Uterus (tissue), 2 donors: ENCODE data around the gene TSKU.

ENCODE experiments used
- POLR2A ChIP-seq, 2 donors: fragments of 450-650 bp; IDR thresholded peaks; one replicate each; pipeline ENCODE4 v1.6.1; 2016; ENCODE audit warnings: antibody characterized with exemption in 2 of 2, mild to moderate bottlenecking in 1 of 2, moderate library complexity in 1 of 2
- TF ChIP-seq, protein P1 (sequence below), 4 experiments: fragments of 200-600 bp in 2 of 4; fragments of 450-650 bp in 2 of 4; sonication (generic) in 2 of 4; IDR thresholded peaks; one replicate each; pipeline ENCODE4 v1.5.1; 2016 to 2019; ENCODE audit warnings: antibody characterized with exemption in 4 of 4, mild to moderate bottlenecking in 2 of 4, moderate library complexity in 1 of 4

DNA sequence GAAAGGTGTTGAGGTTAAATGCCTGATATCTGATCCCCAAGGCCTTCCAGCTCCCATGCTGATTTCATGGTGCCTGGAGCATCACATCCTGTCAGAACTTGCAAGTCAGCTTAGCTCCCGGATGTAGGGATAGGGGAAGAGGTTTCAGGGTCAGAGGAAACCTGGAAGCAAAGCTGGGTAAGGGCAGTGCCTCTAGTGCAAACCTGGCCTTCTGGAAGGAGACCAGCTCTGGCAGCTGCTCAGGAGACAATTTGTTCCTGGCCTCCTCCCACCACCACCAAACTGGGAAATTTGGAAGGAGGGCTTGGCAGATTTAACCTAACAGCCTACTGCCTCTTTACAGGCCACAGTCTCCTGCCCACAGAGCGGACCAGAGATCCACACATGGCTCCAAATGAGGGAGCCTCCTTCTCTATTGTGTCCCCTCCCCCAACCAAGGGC is 9.2 kb upstream of the TSKU start:
- TF ChIP-seq, protein P1, sequence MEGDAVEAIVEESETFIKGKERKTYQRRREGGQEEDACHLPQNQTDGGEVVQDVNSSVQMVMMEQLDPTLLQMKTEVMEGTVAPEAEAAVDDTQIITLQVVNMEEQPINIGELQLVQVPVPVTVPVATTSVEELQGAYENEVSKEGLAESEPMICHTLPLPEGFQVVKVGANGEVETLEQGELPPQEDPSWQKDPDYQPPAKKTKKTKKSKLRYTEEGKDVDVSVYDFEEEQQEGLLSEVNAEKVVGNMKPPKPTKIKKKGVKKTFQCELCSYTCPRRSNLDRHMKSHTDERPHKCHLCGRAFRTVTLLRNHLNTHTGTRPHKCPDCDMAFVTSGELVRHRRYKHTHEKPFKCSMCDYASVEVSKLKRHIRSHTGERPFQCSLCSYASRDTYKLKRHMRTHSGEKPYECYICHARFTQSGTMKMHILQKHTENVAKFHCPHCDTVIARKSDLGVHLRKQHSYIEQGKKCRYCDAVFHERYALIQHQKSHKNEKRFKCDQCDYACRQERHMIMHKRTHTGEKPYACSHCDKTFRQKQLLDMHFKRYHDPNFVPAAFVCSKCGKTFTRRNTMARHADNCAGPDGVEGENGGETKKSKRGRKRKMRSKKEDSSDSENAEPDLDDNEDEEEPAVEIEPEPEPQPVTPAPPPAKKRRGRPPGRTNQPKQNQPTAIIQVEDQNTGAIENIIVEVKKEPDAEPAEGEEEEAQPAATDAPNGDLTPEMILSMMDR (IDR thresholded peaks at IDR 0.05): no peak
- no peak for TF ChIP-seq POLR2A (IDR thresholded peaks at IDR 0.05)
